Neuron (in vitro differentiated cells): Measurements from ENCODE around the gene NEK2.

ENCODE experiments used
- H2AFZ ChIP-seq: one replicate; pipeline ENCODE4 v1.6.1; 2013; ENCODE audit warnings: low read depth, mild to moderate bottlenecking, inconsistent platforms, low read length, moderate library complexity
- H3K27me3 ChIP-seq: one replicate; pipeline ENCODE4 v1.6.1; 2013; ENCODE audit warnings: low read length; ENCODE audit not compliant: insufficient read depth
- H3K36me3 ChIP-seq: one replicate; pipeline ENCODE4 v1.6.1; 2013; ENCODE audit warnings: low read length; ENCODE audit not compliant: insufficient read depth
- H3K4me1 ChIP-seq: one replicate; pipeline ENCODE4 v1.6.1; 2013; ENCODE audit warnings: low read length; ENCODE audit not compliant: insufficient read depth
- H3K4me3 ChIP-seq: 2 replicates; pipeline ENCODE4 v1.5.1; 2013; ENCODE audit warnings: mild to moderate bottlenecking, low read length, moderate library complexity
- H3K9me3 ChIP-seq: one replicate; pipeline ENCODE4 v1.6.1; 2013; ENCODE audit warnings: low read length

The NEK2 gene

GRCh38 chr1:211616231-211616964 is 59.0 kb downstream of the NEK2 start:
- H3K36me3 ChIP-seq = no peaks in the 10 kb centered on the region
- H3K4me3 ChIP-seq = no peak overlapping the region
- H3K27me3 ChIP-seq = no peaks in the 10 kb centered on the region
- H2AFZ ChIP-seq = no peak overlapping the region
- no peaks in the 10 kb centered on the region for H3K4me1 ChIP-seq
- H3K9me3 ChIP-seq = no peaks in the 10 kb centered on the region

- H3K4me3 ChIP-seq = no peak overlapping the region
- no peaks in the 10 kb centered on the region for H3K36me3 ChIP-seq
- no peaks in the 10 kb centered on the region for H3K9me3 ChIP-seq
- H3K27me3 ChIP-seq = peaks cover 3% of the 10 kb centered on the region
- H3K4me1 ChIP-seq = no peaks in the 10 kb centered on the region
- H2AFZ ChIP-seq = no peak overlapping the region
Observed at GRCh38 chr1:211614615-211615014, 60.8 kb downstream of the NEK2 start.

GRCh38 chr1:211613951-211614350 is 61.5 kb downstream of the NEK2 start:
- Histone ChIP-seq H3K9me3 (no peaks in the 10 kb centered on the region), H3K36me3 (no peaks in the 10 kb centered on the region), H3K4me3 (no peak overlapping the region), H3K27me3 (peaks cover 6% of the 10 kb centered on the region), H2AFZ (no peak overlapping the region), H3K4me1 (no peaks in the 10 kb centered on the region)

DNA sequence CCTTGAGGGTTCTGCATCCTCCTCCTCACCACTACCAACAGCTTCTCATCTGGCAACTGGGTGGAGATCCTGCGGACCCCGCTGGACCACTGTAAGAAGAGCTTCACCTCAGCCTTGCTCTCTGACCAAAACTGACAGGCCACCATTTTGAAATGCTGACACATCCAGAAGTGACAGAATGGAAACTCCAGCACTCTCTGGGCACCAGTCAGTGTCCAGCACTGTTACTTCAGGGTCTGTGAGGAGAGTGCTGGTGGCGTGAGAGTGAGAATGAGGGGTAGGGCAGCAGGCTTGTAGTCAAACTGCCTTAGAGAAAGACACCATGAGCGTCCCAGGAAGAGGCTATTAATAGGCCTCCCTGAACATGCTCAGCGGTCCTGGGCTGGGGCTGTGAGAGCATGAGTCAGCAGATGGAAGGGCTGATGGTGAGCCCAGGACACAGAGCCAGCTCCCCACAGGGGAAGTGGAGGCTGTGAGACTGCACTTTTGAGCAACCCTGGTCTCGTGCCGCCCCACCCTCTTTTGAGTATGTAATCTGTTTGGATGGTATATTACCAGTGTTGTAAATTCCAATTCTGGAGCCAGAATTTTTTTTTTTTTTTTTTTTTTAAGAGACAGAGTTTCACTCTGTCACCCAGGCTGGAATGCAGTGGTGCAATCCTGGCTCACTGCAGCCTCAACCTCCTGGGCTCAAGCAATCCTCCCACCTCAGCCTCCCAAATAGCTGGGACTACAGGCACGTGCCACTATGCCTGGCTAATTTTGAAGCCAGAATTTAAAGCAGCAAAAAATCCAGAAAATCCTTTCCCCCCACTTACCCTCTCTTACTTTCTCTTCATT is 62.1 kb downstream of the NEK2 start:
- Histone ChIP-seq H2AFZ (no peak overlapping the region), H3K4me1 (no peaks in the 10 kb centered on the region), H3K4me3 (no peak overlapping the region), H3K36me3 (no peaks in the 10 kb centered on the region), H3K27me3 (peaks cover 6% of the 10 kb centered on the region), H3K9me3 (no peaks in the 10 kb centered on the region)

DNA sequence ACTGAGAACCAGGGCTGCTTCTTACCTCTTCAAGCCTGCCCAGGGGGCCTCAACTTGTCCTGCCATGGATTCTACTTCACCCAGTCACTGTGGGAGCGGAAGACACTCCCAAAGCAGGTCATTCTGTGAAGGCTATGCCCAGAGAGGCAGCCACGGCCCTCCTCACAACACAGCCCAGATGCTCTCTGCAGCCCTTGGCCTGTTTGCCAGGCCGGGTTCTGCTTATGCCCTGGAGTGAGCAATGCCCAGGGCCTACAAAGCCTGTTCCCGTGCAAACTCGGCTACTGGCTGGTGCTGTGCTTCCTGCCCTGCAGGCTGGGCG is 62.7 kb downstream of the NEK2 start:
- no peak overlapping the region for H2AFZ ChIP-seq
- peaks cover 6% of the 10 kb centered on the region for H3K27me3 ChIP-seq
- H3K4me3 ChIP-seq = no peak overlapping the region
- no peaks in the 10 kb centered on the region for H3K36me3 ChIP-seq
- no peaks in the 10 kb centered on the region for H3K9me3 ChIP-seq
- H3K4me1 ChIP-seq = no peaks in the 10 kb centered on the region
